ENCODE data around the gene DUSP2. TPM values are rescaled to one million over a fixed set of nuclear protein-coding genes. Genes with fewer than 3 reads are reported as not detected.

Gene DUSP2
- total and polyA plus RNA-seq, 4 donors, result 5.2 to 10.7 (median 7.9) TPM

DNA sequence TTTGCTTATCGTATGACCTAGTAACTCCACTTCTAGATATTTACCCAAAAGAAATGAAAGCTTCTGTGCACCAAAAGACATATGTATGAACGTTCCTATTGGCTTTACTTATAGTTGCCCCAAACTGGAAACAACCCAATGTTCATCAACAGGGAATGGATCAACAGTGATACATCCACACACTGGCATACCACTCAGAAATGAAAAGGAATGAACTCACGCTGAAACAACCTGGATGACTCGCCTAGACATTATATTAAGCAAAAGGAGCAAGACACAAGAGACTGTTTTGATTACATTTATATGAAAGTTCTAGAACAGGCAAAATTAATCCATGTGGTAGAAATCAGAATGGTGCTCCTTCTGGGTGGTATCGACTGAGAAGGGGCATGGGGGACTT lies 47.8 kb downstream of the DUSP2 start:
- no peak overlapping the region for H3K27ac ChIP-seq (ENCODE audit: low read depth, low read length)
- no peaks in the 10 kb centered on the region for H3K27me3 ChIP-seq (ENCODE audit: control insufficient read depth, insufficient read depth, low read length)
- no peaks in the 10 kb centered on the region for H3K4me1 ChIP-seq (ENCODE audit: control insufficient read depth, insufficient read depth, low read length)
- no peak overlapping the region for H3K4me3 ChIP-seq (ENCODE audit: low read depth, low read length)
- no peak for DNase-seq (ENCODE audit: low read depth in 4 of 6, low spot score in 6 of 6)
- no peaks in the 10 kb centered on the region for H3K9me3 ChIP-seq (ENCODE audit: control insufficient read depth, insufficient read depth, low read length)
- WGBS (ENCODE audit: insufficient coverage), result 95% methylated on average over 4 of the region's 5 CpGs
- no peaks in the 10 kb centered on the region for H3K36me3 ChIP-seq (ENCODE audit: control insufficient read depth, insufficient read depth, low read length)

DNA sequence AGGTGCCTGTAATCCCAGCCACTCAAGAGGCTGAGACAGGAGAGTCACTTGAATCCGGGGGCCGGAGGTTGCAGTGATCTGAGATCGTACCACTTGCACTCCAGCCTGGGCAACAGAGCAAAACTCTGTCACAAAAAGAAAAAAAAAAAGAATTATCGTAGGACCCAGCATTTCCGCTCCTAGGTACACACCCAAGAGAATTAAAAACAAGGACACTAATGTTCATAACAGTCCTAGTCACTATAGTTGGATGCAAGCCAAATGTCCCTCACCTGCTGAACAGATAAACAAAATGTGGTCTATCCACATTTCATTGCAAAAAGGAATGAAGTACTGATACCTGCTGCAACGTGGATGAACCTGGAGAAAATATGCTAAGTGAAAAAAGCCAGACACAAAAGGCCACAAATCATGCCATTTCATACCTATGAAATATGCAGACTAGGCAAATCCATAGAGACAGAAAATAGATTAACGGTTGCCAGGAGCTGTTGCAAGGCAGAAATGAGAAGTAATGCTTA lies 50.1 kb downstream of the DUSP2 start:
- Histone ChIP-seq H3K4me3 (ENCODE audit: low read depth, low read length) (no peak overlapping the region), H3K27ac (ENCODE audit: low read depth, low read length) (no peak overlapping the region), H3K4me1 (ENCODE audit: control insufficient read depth, insufficient read depth, low read length) (peaks cover 13% of the 10 kb centered on the region), H3K27me3 (ENCODE audit: control insufficient read depth, insufficient read depth, low read length) (no peaks in the 10 kb centered on the region), H3K9me3 (ENCODE audit: control insufficient read depth, insufficient read depth, low read length) (no peaks in the 10 kb centered on the region), H3K36me3 (ENCODE audit: control insufficient read depth, insufficient read depth, low read length) (no peaks in the 10 kb centered on the region)
- 94% methylated on average over 2 of the region's 7 CpGs for WGBS (ENCODE audit: insufficient coverage)
- DNase-seq (ENCODE audit: low read depth in 4 of 6, low spot score in 6 of 6), result no peak

DNA sequence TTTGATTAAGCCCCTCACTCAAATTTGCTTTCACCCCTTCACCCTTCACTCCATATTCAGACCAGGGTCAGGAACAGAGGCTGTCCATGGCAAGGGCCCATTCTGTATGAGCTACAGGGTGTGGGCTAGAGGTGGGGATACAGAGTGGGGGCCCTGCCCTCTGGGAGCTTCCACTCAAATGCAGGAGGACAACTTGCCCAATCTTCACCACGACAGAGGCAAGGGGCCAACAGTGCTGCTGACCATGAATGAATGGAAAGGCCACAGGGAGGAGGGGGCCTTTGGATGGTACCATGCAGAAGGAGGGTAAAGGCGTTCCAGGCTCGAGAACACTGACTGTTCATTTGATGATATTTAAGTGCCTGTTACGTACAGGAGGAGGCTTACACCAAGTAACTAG lies 51.7 kb downstream of the DUSP2 start:
- Histone ChIP-seq H3K27ac (ENCODE audit: low read depth, low read length) (no peak overlapping the region), H3K4me1 (ENCODE audit: control insufficient read depth, insufficient read depth, low read length) (peaks cover 27% of the 10 kb centered on the region), H3K36me3 (ENCODE audit: control insufficient read depth, insufficient read depth, low read length) (no peaks in the 10 kb centered on the region), H3K4me3 (ENCODE audit: low read depth, low read length) (no peak overlapping the region), H3K27me3 (ENCODE audit: control insufficient read depth, insufficient read depth, low read length) (no peaks in the 10 kb centered on the region), H3K9me3 (ENCODE audit: control insufficient read depth, insufficient read depth, low read length) (no peaks in the 10 kb centered on the region)
- no peak for DNase-seq (ENCODE audit: low read depth in 4 of 6, low spot score in 6 of 6)
- WGBS (ENCODE audit: insufficient coverage), result 86% methylated on average over 4 of the region's 4 CpGs

Other genes with a start within 250 kb of the DUSP2 start
- 100 to 1,000 TPM; 113 to 144 TPM for gene ANKRD36C, start 153.6 kb downstream of the DUSP2 start, total RNA-seq
- 10 to 100 TPM; 17.6 to 25.5 TPM for gene ANKRD36C, start 153.6 kb downstream of the DUSP2 start, polyA plus RNA-seq (ENCODE audit: insufficient read length in 2 of 2)
- under 1 TPM; 0.79 to 0.83 TPM for gene GPAT2, start 110.5 kb downstream of the DUSP2 start, total RNA-seq
- gene GPAT2, start 110.5 kb downstream of the DUSP2 start, polyA plus RNA-seq (ENCODE audit: insufficient read length in 2 of 2), result 1 to 10 TPM; 2.9 to 3.4 TPM
- under 1 TPM; 0.79 to 0.88 TPM for gene ADRA2B, start 28.9 kb downstream of the DUSP2 start, total RNA-seq
- under 1 TPM; 0.25 to 0.44 TPM for gene ADRA2B, start 28.9 kb downstream of the DUSP2 start, polyA plus RNA-seq (ENCODE audit: insufficient read length in 2 of 2)
- gene ASTL, start 6.9 kb downstream of the DUSP2 start, total RNA-seq, result under 1 TPM in 1 of 2 donors, not detected in 1; 0.28 TPM
- gene ASTL, start 6.9 kb downstream of the DUSP2 start, polyA plus RNA-seq (ENCODE audit: insufficient read length in 2 of 2), result under 1 TPM; 0.27 to 0.33 TPM
- gene STARD7, start 63.4 kb upstream of the DUSP2 start, total RNA-seq, result 100 to 1,000 TPM; 141 to 162 TPM
- 100 to 1,000 TPM; 133 to 152 TPM for gene STARD7, start 63.4 kb upstream of the DUSP2 start, polyA plus RNA-seq (ENCODE audit: insufficient read length in 2 of 2)
- gene TMEM127, start 120.6 kb upstream of the DUSP2 start, total RNA-seq, result 10 to 100 TPM; 21.2 to 25.0 TPM
- gene TMEM127, start 120.6 kb upstream of the DUSP2 start, polyA plus RNA-seq (ENCODE audit: insufficient read length in 2 of 2), result 10 to 100 TPM; 62.0 to 64.3 TPM
- gene CIAO1, start 120.8 kb upstream of the DUSP2 start, total RNA-seq, result 10 to 100 TPM; 74.2 to 79.4 TPM
- gene CIAO1, start 120.8 kb upstream of the DUSP2 start, polyA plus RNA-seq (ENCODE audit: insufficient read length in 2 of 2), result 10 to 100 TPM; 74.5 to 77.3 TPM
- gene SNRNP200, start 160.1 kb upstream of the DUSP2 start, total RNA-seq, result 10 to 100 TPM; 63.5 to 78.8 TPM
- gene SNRNP200, start 160.1 kb upstream of the DUSP2 start, polyA plus RNA-seq (ENCODE audit: insufficient read length in 2 of 2), result 100 to 1,000 TPM; 146 to 166 TPM
- 1 to 10 TPM; 2.3 to 7.5 TPM for gene ITPRIPL1, start 179.9 kb upstream of the DUSP2 start, total RNA-seq
- gene ITPRIPL1, start 179.9 kb upstream of the DUSP2 start, polyA plus RNA-seq (ENCODE audit: insufficient read length in 2 of 2), result 1 to 10 TPM; 1.4 to 2.2 TPM
- gene NCAPH, start 190.3 kb upstream of the DUSP2 start, total RNA-seq, result 1 to 10 TPM; 7.2 to 9.0 TPM
- gene NCAPH, start 190.3 kb upstream of the DUSP2 start, polyA plus RNA-seq (ENCODE audit: insufficient read length in 2 of 2), result 10 to 100 TPM; 10.5 to 12.5 TPM